ENCODE measurements around the gene CD96. TPM values are rescaled to one million over a fixed set of nuclear protein-coding genes. Genes with fewer than 3 reads are reported as not detected.

The CD96 gene
- total RNA-seq, 1 donor from 2014 or later, result 0.61 TPM

- no peak overlapping the region for H3K9ac ChIP-seq (ENCODE audit: low read length)
- no peaks in the 10 kb centered on the region for H3K36me3 ChIP-seq (ENCODE audit: insufficient read depth, low read length)
- no peak for TF ChIP-seq CTCF (IDR thresholded peaks at IDR 0.05; ENCODE audit: insufficient read depth, low read depth, low read length)
- no peak for TF ChIP-seq EZH2 (IDR thresholded peaks at IDR 0.05; ENCODE audit: insufficient read depth, low read length)
- no peaks in the 10 kb centered on the region for H3K27me3 ChIP-seq (ENCODE audit: insufficient read depth, low read length)
- no peak for FAIRE-seq
- H3K79me2 ChIP-seq (ENCODE audit: insufficient read depth, low read length), result no peaks in the 10 kb centered on the region
- peaks cover 5% of the 10 kb centered on the region for H3K4me1 Mint-ChIP-seq (ENCODE audit: low read depth, unreplicated experiment)
- H4K20me1 ChIP-seq (ENCODE audit: insufficient read depth, low read length), result no peaks in the 10 kb centered on the region
- no peaks in the 10 kb centered on the region for H3K9me3 Mint-ChIP-seq (ENCODE audit: unreplicated experiment)
- no peaks in the 10 kb centered on the region for H3K4me1 ChIP-seq (ENCODE audit: insufficient read depth, low read length)
- no peak overlapping the region for H3K4me3 Mint-ChIP-seq (ENCODE audit: unreplicated experiment)
- H3K27ac Mint-ChIP-seq (ENCODE audit: unreplicated experiment), result no peak overlapping the region
- H3K4me3 ChIP-seq (ENCODE audit: insufficient read depth, low read depth, low read length), result no peak overlapping the region
- no peak for DNase-seq (ENCODE audit: low read depth)
- H3K9me3 ChIP-seq (ENCODE audit: insufficient read depth, low read depth, low read length), result no peaks in the 10 kb centered on the region
- H2AFZ ChIP-seq (ENCODE audit: low read depth, low read length), result no peak overlapping the region
- H3K4me2 ChIP-seq (ENCODE audit: low read length), result no peak overlapping the region
- H3K27me3 Mint-ChIP-seq (ENCODE audit: low read depth, unreplicated experiment), result no peaks in the 10 kb centered on the region
- no peaks in the 10 kb centered on the region for H3K36me3 Mint-ChIP-seq (ENCODE audit: low read depth, unreplicated experiment)
- H3K27ac ChIP-seq (ENCODE audit: low read depth, low read length), result no peak overlapping the region
Observed at GRCh38 chr3:111701292-111701906, 159.4 kb downstream of the CD96 start.

Other genes with a start within 250 kb of the CD96 start
- gene ZBED2, start 53.1 kb downstream of the CD96 start, total RNA-seq, result 0.36 and 1.0 TPM in 2 replicates
- gene PLCXD2, start 132.5 kb downstream of the CD96 start, total RNA-seq, result 9.3 and 11.4 TPM in 2 replicates